Stimulated activated CD4-positive, alpha-beta T cell treated with anti-CD3 and anti-CD28 coated beads, Interleukin-1b, Interleukin-23, amount 100 ng/mL, for 1 hour (primary cell): ENCODE results near the gene KCNK17.
"Not testable (repeated sequence)": the region's sequence is repeated elsewhere in the genome, so short reads cannot be mapped to it uniquely, and the experiment has no call there.

Experiments used
- DNase-seq, 2 donors: peaks; one replicate each; pipeline ENCODE4 v3.0.0-alpha.2; 2020; ENCODE audit warnings: low read depth in 2 of 2

The KCNK17 gene

GRCh38 chr6:39302011-39302410 lies 12.2 kb downstream of the KCNK17 start:
- DNase-seq: no peak

- no peak for DNase-seq
These were observed 12.6 kb downstream of the KCNK17 start for GRCh38 chr6:39301606-39302005.

- DNase-seq: no peak
These were observed 13.5 kb downstream of the KCNK17 start for GRCh38 chr6:39300739-39301138.

GRCh38 chr6:39298061-39298460 lies 16.2 kb downstream of the KCNK17 start:
- no peak for DNase-seq

GRCh38 chr6:39296745-39297640 lies 17.2 kb downstream of the KCNK17 start:
- DNase-seq: no peak

GRCh38 chr6:39295611-39296011 lies 18.6 kb downstream of the KCNK17 start:
- no peak for DNase-seq

- no peak for DNase-seq
These were observed 19.3 kb downstream of the KCNK17 start for GRCh38 chr6:39294899-39295298.

GRCh38 chr6:39294133-39294532 lies 20.1 kb downstream of the KCNK17 start:
- no peak for DNase-seq

GRCh38 chr6:39292637-39293036 lies 21.6 kb downstream of the KCNK17 start:
- DNase-seq: no peak

GRCh38 chr6:39289490-39289889 lies 24.7 kb downstream of the KCNK17 start:
- DNase-seq: no peak

GRCh38 chr6:39287601-39288000 lies 26.6 kb downstream of the KCNK17 start:
- DNase-seq: no peak

- not testable (repeated sequence) for DNase-seq
These were observed 27.6 kb downstream of the KCNK17 start for GRCh38 chr6:39286596-39286995.

GRCh38 chr6:39282774-39283173 lies 31.4 kb downstream of the KCNK17 start:
- DNase-seq: no peak

- no peak for DNase-seq
These were observed 32.8 kb downstream of the KCNK17 start for GRCh38 chr6:39281312-39281980.

- DNase-seq: no peak
These were observed 33.9 kb downstream of the KCNK17 start for GRCh38 chr6:39280247-39280731.

GRCh38 chr6:39279539-39279938 lies 34.7 kb downstream of the KCNK17 start:
- no peak for DNase-seq

- DNase-seq: no peak
These were observed 37.7 kb downstream of the KCNK17 start for GRCh38 chr6:39276379-39276995.

GRCh38 chr6:39274903-39275302 lies 39.3 kb downstream of the KCNK17 start:
- no peak for DNase-seq

- no peak for DNase-seq
These were observed 39.7 kb downstream of the KCNK17 start for GRCh38 chr6:39274471-39274870.

GRCh38 chr6:39273406-39273821 lies 40.8 kb downstream of the KCNK17 start:
- no peak for DNase-seq

- no peak for DNase-seq
These were observed 44.3 kb downstream of the KCNK17 start for GRCh38 chr6:39269961-39270360.

GRCh38 chr6:39268721-39269120 lies 45.5 kb downstream of the KCNK17 start:
- no peak for DNase-seq
